Uterus (tissue), 2 donors: Measurements from ENCODE around the gene TLE4.

Experiments used
- POLR2A ChIP-seq, 2 donors: fragments of 450-650 bp; IDR thresholded peaks; one replicate each; pipeline ENCODE4 v1.6.1; 2016; ENCODE audit warnings: antibody characterized with exemption in 2 of 2, mild to moderate bottlenecking in 1 of 2, moderate library complexity in 1 of 2
- TF ChIP-seq, protein P1 (sequence below), 4 experiments: fragments of 200-600 bp in 2 of 4; fragments of 450-650 bp in 2 of 4; sonication (generic) in 2 of 4; IDR thresholded peaks; one replicate each; pipeline ENCODE4 v1.5.1; 2016 to 2019; ENCODE audit warnings: antibody characterized with exemption in 4 of 4, mild to moderate bottlenecking in 2 of 4, moderate library complexity in 1 of 4

DNA sequence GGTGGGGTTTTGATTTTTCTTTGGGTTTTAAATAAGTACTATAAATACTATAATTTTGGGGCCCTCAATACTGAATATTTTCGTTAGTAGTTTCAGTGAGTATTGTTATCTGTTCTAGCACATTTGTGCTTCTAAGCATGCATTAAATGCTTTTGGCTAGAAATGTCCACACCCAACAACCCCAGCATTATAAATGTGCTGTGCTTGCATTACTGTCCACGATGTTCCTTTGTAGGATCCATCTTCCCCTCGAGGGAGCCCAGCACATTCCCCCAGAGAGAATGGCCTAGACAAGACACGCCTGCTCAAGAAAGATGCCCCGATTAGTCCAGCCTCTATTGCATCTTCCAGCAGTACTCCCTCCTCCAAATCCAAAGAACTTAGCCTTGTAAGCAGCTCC is 134.7 kb downstream of the TLE4 start:
- TF ChIP-seq, protein P1, sequence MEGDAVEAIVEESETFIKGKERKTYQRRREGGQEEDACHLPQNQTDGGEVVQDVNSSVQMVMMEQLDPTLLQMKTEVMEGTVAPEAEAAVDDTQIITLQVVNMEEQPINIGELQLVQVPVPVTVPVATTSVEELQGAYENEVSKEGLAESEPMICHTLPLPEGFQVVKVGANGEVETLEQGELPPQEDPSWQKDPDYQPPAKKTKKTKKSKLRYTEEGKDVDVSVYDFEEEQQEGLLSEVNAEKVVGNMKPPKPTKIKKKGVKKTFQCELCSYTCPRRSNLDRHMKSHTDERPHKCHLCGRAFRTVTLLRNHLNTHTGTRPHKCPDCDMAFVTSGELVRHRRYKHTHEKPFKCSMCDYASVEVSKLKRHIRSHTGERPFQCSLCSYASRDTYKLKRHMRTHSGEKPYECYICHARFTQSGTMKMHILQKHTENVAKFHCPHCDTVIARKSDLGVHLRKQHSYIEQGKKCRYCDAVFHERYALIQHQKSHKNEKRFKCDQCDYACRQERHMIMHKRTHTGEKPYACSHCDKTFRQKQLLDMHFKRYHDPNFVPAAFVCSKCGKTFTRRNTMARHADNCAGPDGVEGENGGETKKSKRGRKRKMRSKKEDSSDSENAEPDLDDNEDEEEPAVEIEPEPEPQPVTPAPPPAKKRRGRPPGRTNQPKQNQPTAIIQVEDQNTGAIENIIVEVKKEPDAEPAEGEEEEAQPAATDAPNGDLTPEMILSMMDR (IDR thresholded peaks at IDR 0.05), result no peak
- TF ChIP-seq POLR2A (IDR thresholded peaks at IDR 0.05), result no peak
